HUDEP-2 (cell line): ENCODE measurements around the gene GPAM.
"Not testable (repeated sequence)": the region's sequence is repeated elsewhere in the genome, so short reads cannot be mapped to it uniquely, and the experiment has no call there.

Source experiments
- DNase-seq, 76 experiments: peaks; one replicate each; lab custom pipeline; 2025; ENCODE audit not compliant: unreplicated experiment in 76 of 76; lab: John Stamatoyannopoulos, UW

The GPAM gene

GRCh38 chr10:112137154-112137987 is 46.2 kb downstream of the GPAM start:
- peak in 62 of 76 experiments; percentile 1 to 78 (median 30) for DNase-seq

GRCh38 chr10:112136486-112137153 is 46.9 kb downstream of the GPAM start:
- DNase-seq: no peak

- DNase-seq: no peak
Observed at GRCh38 chr10:112135604-112136003, 48.0 kb downstream of the GPAM start.

- DNase-seq: no peak
Observed at GRCh38 chr10:112132435-112132834, 51.1 kb downstream of the GPAM start.

GRCh38 chr10:112131996-112132395 is 51.6 kb downstream of the GPAM start:
- DNase-seq: no peak

- DNase-seq: no peak
Observed at GRCh38 chr10:112131346-112131745, 52.2 kb downstream of the GPAM start.

- DNase-seq: no peak
Observed at GRCh38 chr10:112126901-112127300, 56.7 kb downstream of the GPAM start.

GRCh38 chr10:112126172-112126571 is 57.4 kb downstream of the GPAM start:
- no peak for DNase-seq

GRCh38 chr10:112124866-112125265 is 58.7 kb downstream of the GPAM start:
- no peak for DNase-seq

- no peak for DNase-seq
Observed at GRCh38 chr10:112122827-112123226, 60.7 kb downstream of the GPAM start.

GRCh38 chr10:112120491-112120890 is 63.1 kb downstream of the GPAM start:
- DNase-seq: no peak

GRCh38 chr10:112115781-112116385 is 67.7 kb downstream of the GPAM start:
- DNase-seq: peak in 34 of 76 experiments; percentile 0 to 49 (median 20)

- DNase-seq: not testable (repeated sequence)
Observed at GRCh38 chr10:112109779-112110178, 73.8 kb downstream of the GPAM start.
